Smooth muscle cell (in vitro differentiated cells): ENCODE measurements around the gene CCDC182. TPM values are rescaled to one million over a fixed set of nuclear protein-coding genes. Genes with fewer than 3 reads are reported as not detected.

Experiments
- DNase-seq: peaks from one replicate; lab custom pipeline; 2025; ENCODE audit not compliant: unreplicated experiment; lab: John Stamatoyannopoulos, UW
- H2AFZ ChIP-seq: fragments of 200-600 bp; sonication (generic); 2 replicates; pipeline ENCODE4 v1.6.0; 2016; ENCODE audit warnings: antibody characterized with exemption, low read depth, mild to moderate bottlenecking
- H3F3A ChIP-seq: fragments of 200-600 bp; sonication (generic); 2 replicates; pipeline ENCODE4 v1.6.0; 2017; ENCODE audit warnings: antibody characterized with exemption, low read depth
- H3K27ac ChIP-seq: fragments of 200-600 bp; sonication (generic); 2 replicates; pipeline ENCODE4 v1.5.1; 2016; ENCODE audit warnings: low read depth, mild to moderate bottlenecking
- H3K27me3 ChIP-seq: fragments of 200-600 bp; sonication (generic); 2 replicates; pipeline ENCODE4 v1.6.1; 2016; ENCODE audit warnings: low read depth, mild to moderate bottlenecking
- H3K36me3 ChIP-seq: fragments of 200-600 bp; sonication (generic); 2 replicates; pipeline ENCODE4 v1.5.1; 2016; ENCODE audit warnings: low read depth
- H3K4me1 ChIP-seq: fragments of 200-600 bp; sonication (generic); 2 replicates; pipeline ENCODE4 v1.5.1; 2016; ENCODE audit warnings: low read depth
- H3K4me2 ChIP-seq: fragments of 200-600 bp; sonication (generic); 2 replicates; pipeline ENCODE4 v1.6.0; 2016; ENCODE audit warnings: mild to moderate bottlenecking
- H3K4me3 ChIP-seq: fragments of 200-600 bp; sonication (generic); 2 replicates; pipeline ENCODE4 v1.5.1; 2016; ENCODE audit warnings: mild to moderate bottlenecking
- H3K79me2 ChIP-seq: fragments of 200-600 bp; sonication (generic); 2 replicates; pipeline ENCODE4 v1.6.0; 2016; ENCODE audit warnings: low read depth, mild to moderate bottlenecking
- H3K9ac ChIP-seq: fragments of 200-600 bp; sonication (generic); 2 replicates; pipeline ENCODE4 v1.6.0; 2016; ENCODE audit warnings: low read depth
- H3K9me3 ChIP-seq: fragments of 200-600 bp; sonication (generic); replicated peaks from 2 replicates; pipeline ENCODE4 v1.5.1; 2016; ENCODE audit warnings: low read depth
- H4K20me1 ChIP-seq: fragments of 200-600 bp; sonication (generic); 2 replicates; pipeline ENCODE4 v1.6.0; 2016; ENCODE audit warnings: low read depth
- CTCF ChIP-seq: fragments of 200-600 bp; sonication (generic); IDR thresholded peaks from 2 replicates; pipeline ENCODE4 v1.5.1; 2017; ENCODE audit warnings: borderline replicate concordance, mild to moderate bottlenecking, antibody characterized with exemption; ENCODE audit not compliant: insufficient read depth, poor library complexity, severe bottlenecking
- WGBS: methylation state at CpG from one replicate; pipeline ENCODE4 v1.1.7; 2016; ENCODE audit warnings: low lambda C conversion rate; 5-methylcytosine and 5-hydroxymethylcytosine counted together
- polyA plus RNA-seq: library from polyadenylated mRNA; unstranded; fragments of >200 nt; fragmentation: Nextera tagmentation; extraction: Ambion mirVana; gene quantifications from 2 replicates; pipeline ENCODE4 v1.2.1, GENCODE V29; 2016
- total RNA-seq: library from RNA; depleted of rRNA; stranded (reverse); fragments of >200 nt; gene quantifications from 2 replicates; pipeline ENCODE4 v1.2.3, GENCODE V29; 2014

The CCDC182 gene
- total and polyA plus RNA-seq, 2 experiments from 2014 or later: not detected

DNA sequence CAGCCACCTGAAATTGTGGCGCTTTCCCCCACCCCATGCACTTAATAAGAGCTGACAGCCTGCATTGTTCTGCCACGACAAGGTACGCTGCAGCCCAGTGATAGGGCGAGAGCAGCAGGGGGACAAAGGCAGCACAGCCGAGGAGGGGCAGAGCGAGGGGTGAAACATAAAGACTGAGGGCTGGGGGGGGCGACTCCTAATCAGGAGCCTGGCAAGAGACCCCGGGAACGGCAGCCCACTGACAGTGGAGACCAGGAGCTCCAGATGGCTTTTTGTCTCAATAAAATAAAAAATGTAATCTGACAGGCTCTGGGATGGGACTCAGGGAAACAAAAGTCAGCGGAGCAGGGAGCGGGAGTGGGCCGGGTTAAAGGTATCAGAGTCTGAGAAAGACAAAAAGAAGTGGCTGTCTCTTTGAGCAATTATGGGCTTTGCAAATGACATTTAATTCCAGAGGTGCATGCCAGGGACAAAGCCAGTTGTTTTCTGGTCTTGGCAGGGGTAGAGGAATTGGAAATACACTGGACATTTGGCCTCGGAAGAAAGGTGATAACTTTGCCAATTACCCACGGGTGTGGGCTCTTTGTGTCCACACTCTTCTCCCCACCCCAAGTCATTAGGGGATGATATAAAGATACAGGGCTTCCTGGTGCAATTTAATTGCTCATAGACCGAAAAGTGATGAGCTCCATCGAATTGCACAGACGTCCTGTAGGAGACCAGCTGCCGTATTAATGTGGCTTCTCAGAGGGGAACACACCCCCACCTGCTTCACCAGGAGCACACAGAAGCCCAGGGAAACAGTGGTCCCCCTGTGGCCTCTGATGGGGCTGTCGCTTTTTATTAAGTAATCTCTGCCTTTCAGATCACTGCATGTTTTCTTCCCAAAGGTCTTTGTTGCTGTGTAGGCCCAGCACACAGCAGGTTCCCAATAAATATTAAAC lies 17.6 kb upstream of the CCDC182 start:
- DNase-seq: no peak
- Histone ChIP-seq H3K9ac (no peak overlapping the region), H3K36me3 (no peaks in the 10 kb centered on the region), H3K27ac (no peak overlapping the region), H4K20me1 (no peaks in the 10 kb centered on the region), H3K4me2 (no peak overlapping the region), H3K4me1 (peaks cover 16% of the 10 kb centered on the region), H3K79me2 (no peaks in the 10 kb centered on the region), H3K4me3 (no peak overlapping the region), H2AFZ (no peak overlapping the region), H3F3A (no peaks in the 10 kb centered on the region), H3K9me3 (no peaks in the 10 kb centered on the region), H3K27me3 (no peaks in the 10 kb centered on the region)
- no peak for TF ChIP-seq CTCF
- WGBS: 75% methylated on average over 19 of the region's 19 CpGs

DNA sequence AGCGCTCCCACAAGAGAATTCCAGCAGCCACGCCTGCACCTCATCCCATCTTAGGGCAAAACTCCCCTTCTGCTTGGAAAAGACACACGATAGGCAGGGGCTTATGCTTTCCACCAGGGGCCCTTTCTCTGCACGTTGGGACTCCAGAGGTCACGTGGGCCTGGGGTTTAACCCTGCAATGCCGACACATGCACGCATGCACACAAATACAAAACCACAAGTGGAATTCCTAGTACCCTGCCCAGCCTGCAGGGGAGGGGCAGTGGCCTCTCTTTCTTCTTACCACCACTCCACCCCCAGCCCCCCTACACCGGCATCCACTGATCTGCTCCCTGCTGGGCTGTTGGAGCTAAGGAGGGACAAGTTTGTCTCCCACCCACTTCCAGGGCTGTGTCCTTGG lies 16.8 kb upstream of the CCDC182 start:
- Histone ChIP-seq H2AFZ (no peak overlapping the region), H3K27me3 (no peaks in the 10 kb centered on the region), H3F3A (no peaks in the 10 kb centered on the region), H3K4me1 (peaks cover 16% of the 10 kb centered on the region), H3K27ac (no peak overlapping the region), H3K79me2 (no peaks in the 10 kb centered on the region), H3K9ac (no peak overlapping the region), H3K4me3 (no peak overlapping the region), H3K36me3 (no peaks in the 10 kb centered on the region), H3K9me3 (no peaks in the 10 kb centered on the region), H3K4me2 (no peak overlapping the region), H4K20me1 (no peaks in the 10 kb centered on the region)
- no peak for DNase-seq
- TF ChIP-seq CTCF: no peak
- 54% methylated on average over 8 of the region's 8 CpGs for WGBS

DNA sequence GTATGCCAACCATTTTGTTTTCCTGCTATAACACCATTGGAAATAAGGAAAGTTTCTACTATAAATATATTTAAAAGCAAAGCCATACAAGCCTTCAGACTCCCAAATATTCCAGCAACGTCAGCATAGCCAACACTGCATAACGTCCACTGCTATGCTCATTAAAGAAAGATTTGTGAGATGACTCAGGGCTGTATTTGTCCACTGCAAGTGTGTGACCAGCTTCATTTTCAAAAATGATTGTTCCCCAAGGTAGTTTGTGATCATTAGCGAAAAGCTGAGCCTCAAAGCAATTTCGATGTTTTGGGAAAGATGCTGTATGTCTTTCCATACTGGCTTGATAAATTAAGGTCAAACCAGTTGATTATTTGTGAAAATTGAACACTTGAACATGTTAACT lies 14.9 kb upstream of the CCDC182 start:
- Histone ChIP-seq H3K9me3 (no peaks in the 10 kb centered on the region), H3K9ac (no peak overlapping the region), H3K4me3 (no peak overlapping the region), H3K4me1 (peaks cover 16% of the 10 kb centered on the region), H3K4me2 (no peak overlapping the region), H4K20me1 (no peaks in the 10 kb centered on the region), H3K79me2 (no peaks in the 10 kb centered on the region), H3K36me3 (no peaks in the 10 kb centered on the region), H3K27ac (no peak overlapping the region), H3K27me3 (no peaks in the 10 kb centered on the region), H2AFZ (no peak overlapping the region), H3F3A (no peaks in the 10 kb centered on the region)
- 67% methylated on average over 4 of the region's 4 CpGs for WGBS
- TF ChIP-seq CTCF: no peak
- DNase-seq: no peak
